Colonic mucosa (tissue), 4 donors: ENCODE measurements around the gene LIPG. TPM values are rescaled to one million over a fixed set of nuclear protein-coding genes. Genes with fewer than 3 reads are reported as not detected.
A peak's percentile ranks its signal among the peaks of the same experiment; 100 is the strongest.

Experiments used
- DNase-seq: peaks from one replicate; pipeline ENCODE4 v3.0.0-alpha.2; 2020
- H3K27ac ChIP-seq: fragments of 200-600 bp; one replicate; pipeline ENCODE4 v1.8.0; 2021
- H3K27me3 ChIP-seq: fragments of 200-600 bp; one replicate; pipeline ENCODE4 v1.8.0; 2021
- H3K36me3 ChIP-seq: fragments of 200-600 bp; one replicate; pipeline ENCODE4 v1.8.0; 2021
- H3K4me1 ChIP-seq: fragments of 200-600 bp; one replicate; pipeline ENCODE4 v1.8.0; 2021; ENCODE audit warnings: mild to moderate bottlenecking
- H3K4me3 ChIP-seq: fragments of 200-600 bp; one replicate; pipeline ENCODE4 v1.8.0; 2021
- H3K9ac ChIP-seq, 2 donors: one replicate each; pipeline ENCODE4 v1.7.0; 2013; ENCODE audit warnings: control low read depth in 2 of 2, low read depth in 2 of 2, low read length in 2 of 2
- H3K9me3 ChIP-seq: fragments of 200-600 bp; one replicate; pipeline ENCODE4 v1.8.0; 2021
- CTCF ChIP-seq: fragments of 200-600 bp; IDR thresholded peaks from one replicate; pipeline ENCODE4 v1.8.0; 2022; ENCODE audit warnings: antibody characterized with exemption, mild to moderate bottlenecking
- intact Hi-C: fragments of 100-400 bp; cut with DNase I; formaldehyde crosslinking; loops from one replicate; pipeline ENCODE4 v1.14.1; 2022
- total RNA-seq, 2 donors: library from RNA; stranded (reverse); fragmentation: NEBNext Ultra II Directional in 1 of 2; extraction: Animal tissue kit (Norgen Biotek cat#: 25700) in 1 of 2; gene quantifications; one replicate each; pipeline ENCODE4 v1.2.1, GENCODE V29; 2021
- donor health status: healthy.
- donor health status: DM: no; HTN: no; CAD: no.
- donor health status: DM: no; HTN: no; CAD: no.

LIPG gene
- total RNA-seq, 2 donors from 2014 or later = 25.5 to 32.1 TPM

GRCh38 chr18:49591775-49592174, 29.9 kb downstream of the LIPG start:
- peak; percentile 66 for DNase-seq
- H3K9me3 ChIP-seq = no peaks in the 10 kb centered on the region
- H3K36me3 ChIP-seq = no peaks in the 10 kb centered on the region
- no peak overlapping the region for H3K9ac ChIP-seq
- no peak for TF ChIP-seq CTCF
- no peaks in the 10 kb centered on the region for H3K27me3 ChIP-seq
- H3K27ac ChIP-seq = peak overlapping the region; percentile 84
- H3K4me3 ChIP-seq = no peak overlapping the region
- intact Hi-C loops = no loop called here
- peaks cover 8% of the 10 kb centered on the region for H3K4me1 ChIP-seq

- no peak for DNase-seq
- Histone ChIP-seq H3K27ac (no peak overlapping the region), H3K9ac (no peak overlapping the region), H3K9me3 (no peaks in the 10 kb centered on the region), H3K4me3 (no peak overlapping the region), H3K36me3 (no peaks in the 10 kb centered on the region), H3K4me1 (no peaks in the 10 kb centered on the region), H3K27me3 (no peaks in the 10 kb centered on the region)
- TF ChIP-seq CTCF = no peak
- intact Hi-C loops = no loop called here
Measured at GRCh38 chr18:49596687-49597086, 34.8 kb downstream of the LIPG start.

GRCh38 chr18:49597157-49597931, 35.5 kb downstream of the LIPG start:
- no peak overlapping the region for H3K4me3 ChIP-seq
- no peak overlapping the region for H3K9ac ChIP-seq
- no peaks in the 10 kb centered on the region for H3K27me3 ChIP-seq
- intact Hi-C loops = no loop called here
- no peak for TF ChIP-seq CTCF
- H3K4me1 ChIP-seq = no peaks in the 10 kb centered on the region
- DNase-seq = no peak
- no peaks in the 10 kb centered on the region for H3K36me3 ChIP-seq
- no peak overlapping the region for H3K27ac ChIP-seq
- H3K9me3 ChIP-seq = no peaks in the 10 kb centered on the region

GRCh38 chr18:49601211-49601610, 39.4 kb downstream of the LIPG start:
- H3K27me3 ChIP-seq = no peaks in the 10 kb centered on the region
- H3K4me1 ChIP-seq = no peaks in the 10 kb centered on the region
- H3K36me3 ChIP-seq = no peaks in the 10 kb centered on the region
- intact Hi-C loops = no loop called here
- no peak for DNase-seq
- no peak overlapping the region for H3K27ac ChIP-seq
- H3K4me3 ChIP-seq = no peak overlapping the region
- H3K9ac ChIP-seq = no peak overlapping the region
- H3K9me3 ChIP-seq = no peaks in the 10 kb centered on the region
- no peak for TF ChIP-seq CTCF

- Histone ChIP-seq H3K4me1 (no peaks in the 10 kb centered on the region), H3K36me3 (no peaks in the 10 kb centered on the region), H3K27ac (no peak overlapping the region), H3K9ac (no peak overlapping the region), H3K4me3 (no peak overlapping the region), H3K9me3 (no peaks in the 10 kb centered on the region), H3K27me3 (no peaks in the 10 kb centered on the region)
- intact Hi-C loops = no loop called here
- no peak for TF ChIP-seq CTCF
- no peak for DNase-seq
Measured at GRCh38 chr18:49608366-49609255, 46.8 kb downstream of the LIPG start.
